Measurements from ENCODE around the gene SLC36A3. TPM values are rescaled to one million over a fixed set of nuclear protein-coding genes. Genes with fewer than 3 reads are reported as not detected.

Gene SLC36A3
- total RNA-seq, 1 experiment from 2014 or later, result not detected

DNA sequence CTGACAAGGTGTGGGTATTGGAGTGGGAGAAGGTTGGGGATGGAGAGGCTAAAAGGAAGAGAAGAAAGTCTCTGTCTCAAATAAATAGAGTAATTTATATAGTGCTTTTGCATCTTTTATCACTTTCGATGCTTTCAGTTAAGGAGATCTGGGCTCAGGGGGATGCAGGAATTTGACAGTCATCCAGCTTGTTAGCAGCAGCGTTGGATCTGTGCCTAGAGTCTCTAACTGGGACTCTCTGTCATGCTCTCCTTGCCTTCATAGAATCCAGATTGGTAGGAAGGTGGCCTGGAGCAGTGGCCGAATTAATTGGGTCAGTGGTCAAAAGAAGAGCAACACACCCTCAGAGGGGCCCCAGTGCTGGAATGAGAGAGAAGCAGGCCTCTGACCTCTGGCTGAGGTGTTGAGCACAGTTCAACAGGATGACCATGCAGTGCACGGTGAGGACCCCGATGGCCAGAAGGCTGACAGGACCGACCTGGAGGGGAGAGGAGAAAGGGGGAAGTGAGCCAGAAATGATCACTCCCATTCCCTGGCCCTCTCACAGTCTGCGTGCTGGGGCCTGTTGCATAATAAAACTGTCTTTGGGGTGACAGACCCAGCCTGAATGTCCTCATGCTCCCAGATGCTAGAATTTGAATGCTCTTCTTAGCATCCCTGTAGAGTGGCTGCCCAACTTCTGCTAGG lies 7.6 kb downstream of the SLC36A3 start:
- intact Hi-C loops (cut with micrococcal nuclease), result loop anchor here (5.0 kb wide), 1 partner anchor 44 kb away; the partner anchor contains the start of gene GM2A
- Mint-ChIP-seq H3K4me3 (ENCODE audit: unreplicated experiment) (no peak overlapping the region), H3K4me1 (ENCODE audit: insufficient read depth, unreplicated experiment) (peaks cover 23% of the 10 kb centered on the region), H3K27me3 (ENCODE audit: insufficient read depth, unreplicated experiment) (peaks cover 14% of the 10 kb centered on the region), H3K27ac (ENCODE audit: low read depth, unreplicated experiment) (no peak overlapping the region), H3K9me3 (ENCODE audit: unreplicated experiment) (no peaks in the 10 kb centered on the region), H3K36me3 (ENCODE audit: insufficient read depth, unreplicated experiment) (no peaks in the 10 kb centered on the region)
- POLR2A ChIA-PET, result interaction anchor here (3.4 kb wide), 1 partner anchor 43 kb away, joined by 13 read pairs; the partner anchor contains the start of gene GM2A
- BruUV-seq (replicated peaks), result no TSS peak
- TF ChIP-seq, protein P1, sequence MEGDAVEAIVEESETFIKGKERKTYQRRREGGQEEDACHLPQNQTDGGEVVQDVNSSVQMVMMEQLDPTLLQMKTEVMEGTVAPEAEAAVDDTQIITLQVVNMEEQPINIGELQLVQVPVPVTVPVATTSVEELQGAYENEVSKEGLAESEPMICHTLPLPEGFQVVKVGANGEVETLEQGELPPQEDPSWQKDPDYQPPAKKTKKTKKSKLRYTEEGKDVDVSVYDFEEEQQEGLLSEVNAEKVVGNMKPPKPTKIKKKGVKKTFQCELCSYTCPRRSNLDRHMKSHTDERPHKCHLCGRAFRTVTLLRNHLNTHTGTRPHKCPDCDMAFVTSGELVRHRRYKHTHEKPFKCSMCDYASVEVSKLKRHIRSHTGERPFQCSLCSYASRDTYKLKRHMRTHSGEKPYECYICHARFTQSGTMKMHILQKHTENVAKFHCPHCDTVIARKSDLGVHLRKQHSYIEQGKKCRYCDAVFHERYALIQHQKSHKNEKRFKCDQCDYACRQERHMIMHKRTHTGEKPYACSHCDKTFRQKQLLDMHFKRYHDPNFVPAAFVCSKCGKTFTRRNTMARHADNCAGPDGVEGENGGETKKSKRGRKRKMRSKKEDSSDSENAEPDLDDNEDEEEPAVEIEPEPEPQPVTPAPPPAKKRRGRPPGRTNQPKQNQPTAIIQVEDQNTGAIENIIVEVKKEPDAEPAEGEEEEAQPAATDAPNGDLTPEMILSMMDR (IDR thresholded peaks at IDR 0.05; ENCODE audit: unreplicated experiment), result no peak
- peak; percentile 22 for DNase-seq (ENCODE audit: unreplicated experiment)
- CTCF ChIA-PET, result interaction anchor here (1.5 to 2.9 kb wide), 4 partner anchors 8 to 170 kb away, joined by 4 to 14 read pairs (median 12); no protein-coding TSS in a partner anchor

DNA sequence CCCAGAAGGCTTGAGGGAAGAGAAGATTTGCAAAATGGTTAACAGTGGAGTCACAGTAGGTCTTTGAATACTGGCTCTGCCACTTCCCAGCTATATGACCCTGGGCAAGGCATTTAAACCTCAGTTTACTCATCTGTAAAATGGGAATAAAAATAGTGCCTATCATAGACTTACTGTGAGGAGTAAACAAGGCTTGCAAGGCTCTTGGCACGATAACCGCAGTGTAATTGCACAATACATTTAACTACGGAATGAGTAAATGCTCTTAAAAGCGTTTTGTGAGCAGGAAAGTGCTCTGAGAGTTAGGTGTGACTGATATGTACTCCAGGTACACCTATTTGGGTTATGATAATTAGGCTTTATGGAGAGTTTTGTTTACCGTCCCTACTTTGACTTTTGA lies 8.4 kb downstream of the SLC36A3 start:
- ChIA-PET POLR2A (interaction anchor here (3.4 kb wide), 1 partner anchor 42 kb away, joined by 13 read pairs; the partner anchor contains the start of gene GM2A), CTCF (interaction anchor here (0.6 to 2.9 kb wide), 2 partner anchors 21 to 165 kb away, joined by 3 to 14 read pairs; no protein-coding TSS in a partner anchor)
- TF ChIP-seq, protein P1 (IDR thresholded peaks at IDR 0.05; ENCODE audit: unreplicated experiment), result no peak
- intact Hi-C loops (cut with micrococcal nuclease), result loop anchor here (5.0 kb wide), 1 partner anchor 43 kb away; the partner anchor contains the start of gene GM2A
- Mint-ChIP-seq H3K9me3 (ENCODE audit: unreplicated experiment) (no peaks in the 10 kb centered on the region), H3K4me3 (ENCODE audit: unreplicated experiment) (no peak overlapping the region), H3K27me3 (ENCODE audit: insufficient read depth, unreplicated experiment) (peaks cover 7% of the 10 kb centered on the region), H3K27ac (ENCODE audit: low read depth, unreplicated experiment) (no peak overlapping the region), H3K36me3 (ENCODE audit: insufficient read depth, unreplicated experiment) (no peaks in the 10 kb centered on the region), H3K4me1 (ENCODE audit: insufficient read depth, unreplicated experiment) (peaks cover 23% of the 10 kb centered on the region)
- peak; percentile 77 for DNase-seq (ENCODE audit: unreplicated experiment)
- BruUV-seq (replicated peaks), result no TSS peak

DNA sequence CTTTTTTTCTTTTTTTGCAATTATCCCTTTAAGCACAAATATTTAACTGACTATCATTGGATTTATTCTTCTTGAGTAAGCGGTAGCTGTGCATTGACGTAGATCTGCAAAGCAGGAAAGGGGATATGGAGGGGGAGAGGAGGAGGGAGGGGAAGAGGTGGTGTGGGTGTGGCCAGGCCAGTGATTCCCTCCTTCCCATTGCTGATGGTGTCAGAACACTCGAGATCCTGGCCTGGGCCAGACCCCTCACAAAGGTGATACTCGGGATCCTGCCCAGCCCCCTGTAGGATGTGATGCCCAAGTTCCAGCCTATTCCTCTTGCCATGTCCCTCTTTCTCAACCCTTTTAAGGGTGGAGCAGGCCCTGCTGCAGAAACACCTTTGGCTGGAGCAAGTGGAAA lies 9.9 kb downstream of the SLC36A3 start:
- POLR2A ChIA-PET, result no interaction called here

DNA sequence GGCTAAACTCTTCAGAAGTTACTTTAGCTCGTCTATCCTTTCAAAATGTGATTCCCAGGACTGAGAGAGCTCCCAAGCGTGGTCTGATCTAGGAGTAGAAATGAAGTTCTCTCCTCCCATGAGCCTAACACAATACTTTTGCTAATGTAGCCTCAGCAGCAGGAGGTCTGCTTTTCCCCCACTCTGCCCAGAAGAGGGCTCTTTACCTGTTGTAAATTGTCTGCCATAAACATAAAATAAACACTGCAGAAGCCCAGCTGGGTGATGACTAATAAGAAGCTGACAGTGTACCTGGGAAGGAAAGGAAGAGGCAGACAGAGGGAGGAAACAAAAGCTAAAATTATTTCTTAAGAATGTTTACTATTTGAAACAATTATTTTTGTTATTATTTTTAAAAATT lies 15.4 kb downstream of the SLC36A3 start:
- ChIA-PET POLR2A (interaction anchor here (0.6 to 2.9 kb wide), 4 partner anchors 28 to 408 kb away, joined by 3 to 13 read pairs (median 3); partner anchors contain the start of gene GM2A), CTCF (interaction anchor here (0.5 to 2.4 kb wide), 7 partner anchors 9 to 605 kb away, joined by 3 to 17 read pairs (median 4); no protein-coding TSS in a partner anchor)
- no peaks in the 10 kb centered on the region for H3K9me3 Mint-ChIP-seq (ENCODE audit: unreplicated experiment)
- H3K4me1 Mint-ChIP-seq (ENCODE audit: insufficient read depth, unreplicated experiment), result peaks cover 6% of the 10 kb centered on the region
- TF ChIP-seq, protein P1 (IDR thresholded peaks at IDR 0.05; ENCODE audit: unreplicated experiment), result peak; percentile 5
- H3K4me3 Mint-ChIP-seq (ENCODE audit: unreplicated experiment), result no peak overlapping the region
- intact Hi-C loops (cut with micrococcal nuclease), result no loop called here
- H3K27ac Mint-ChIP-seq (ENCODE audit: low read depth, unreplicated experiment), result no peak overlapping the region
- peak; percentile 69 for DNase-seq (ENCODE audit: unreplicated experiment)
- H3K27me3 Mint-ChIP-seq (ENCODE audit: insufficient read depth, unreplicated experiment), result no peaks in the 10 kb centered on the region
- H3K36me3 Mint-ChIP-seq (ENCODE audit: insufficient read depth, unreplicated experiment), result no peaks in the 10 kb centered on the region
- BruUV-seq (replicated peaks), result no TSS peak

More for the DNA sequence above, 9.9 kb downstream of the SLC36A3 start:
- DNase-seq (ENCODE audit: unreplicated experiment), result no peak
- CTCF ChIA-PET, result interaction anchor here (0.5 kb wide), 1 partner anchor 34 kb away, joined by 3 read pairs; no protein-coding TSS in a partner anchor
- Mint-ChIP-seq H3K4me1 (ENCODE audit: insufficient read depth, unreplicated experiment) (peaks cover 21% of the 10 kb centered on the region), H3K36me3 (ENCODE audit: insufficient read depth, unreplicated experiment) (no peaks in the 10 kb centered on the region), H3K4me3 (ENCODE audit: unreplicated experiment) (no peak overlapping the region), H3K27ac (ENCODE audit: low read depth, unreplicated experiment) (no peak overlapping the region), H3K9me3 (ENCODE audit: unreplicated experiment) (no peaks in the 10 kb centered on the region), H3K27me3 (ENCODE audit: insufficient read depth, unreplicated experiment) (no peaks in the 10 kb centered on the region)
- intact Hi-C loops (cut with micrococcal nuclease), result no loop called here
- TF ChIP-seq, protein P1 (IDR thresholded peaks at IDR 0.05; ENCODE audit: unreplicated experiment), result no peak
- BruUV-seq (replicated peaks), result no TSS peak
